Hippocampal formation (tissue), 2 donors: ENCODE data around the gene RAB33A.
"Not testable (repeated sequence)": the region's sequence is repeated elsewhere in the genome, so short reads cannot be mapped to it uniquely, and the experiment has no call there.

Source experiments
- DNase-seq, 2 donors: peaks; one replicate each; lab custom pipeline; 2025; lab: John Stamatoyannopoulos, UW

RAB33A gene

GRCh38 chrX:130172127-130172845, 524 bp downstream of the RAB33A start:
- no peak for DNase-seq

- DNase-seq, result peak; percentile 8 to 23
Measured at GRCh38 chrX:130173190-130173895, 1.6 kb downstream of the RAB33A start.

- DNase-seq, result no peak
Measured at GRCh38 chrX:130174045-130174704, 2.4 kb downstream of the RAB33A start.

- no peak for DNase-seq
Measured at GRCh38 chrX:130174937-130175336, 3.2 kb downstream of the RAB33A start.

- DNase-seq, result no peak
Measured at GRCh38 chrX:130176354-130176776, 4.6 kb downstream of the RAB33A start.

- DNase-seq, result no peak
Measured at GRCh38 chrX:130176942-130177341, 5.2 kb downstream of the RAB33A start.

GRCh38 chrX:130179170-130179569, 7.4 kb downstream of the RAB33A start:
- DNase-seq, result no peak

- DNase-seq, result no peak
Measured at GRCh38 chrX:130179579-130180215, 7.9 kb downstream of the RAB33A start.

GRCh38 chrX:130184168-130184567, 12.4 kb downstream of the RAB33A start:
- no peak for DNase-seq

GRCh38 chrX:130184857-130185256, 13.1 kb downstream of the RAB33A start:
- no peak for DNase-seq

GRCh38 chrX:130186651-130187050, 14.9 kb downstream of the RAB33A start:
- DNase-seq, result no peak

GRCh38 chrX:130190801-130191200, 19.0 kb downstream of the RAB33A start:
- DNase-seq, result no peak

GRCh38 chrX:130196466-130196865, 24.7 kb downstream of the RAB33A start:
- no peak for DNase-seq

- no peak for DNase-seq
Measured at GRCh38 chrX:130197464-130197863, 25.7 kb downstream of the RAB33A start.

- no peak for DNase-seq
Measured at GRCh38 chrX:130204647-130205046, 32.9 kb downstream of the RAB33A start.

- DNase-seq, result no peak
Measured at GRCh38 chrX:130211415-130212186, 39.8 kb downstream of the RAB33A start.

GRCh38 chrX:130212371-130212770, 40.6 kb downstream of the RAB33A start:
- DNase-seq, result no peak

- DNase-seq, result no peak
Measured at GRCh38 chrX:130213376-130213775, 41.6 kb downstream of the RAB33A start.

- DNase-seq, result no peak
Measured at GRCh38 chrX:130216320-130216719, 44.6 kb downstream of the RAB33A start.

GRCh38 chrX:130224810-130225209, 53.0 kb downstream of the RAB33A start:
- no peak for DNase-seq

GRCh38 chrX:130228871-130229270, 57.1 kb downstream of the RAB33A start:
- no peak for DNase-seq

GRCh38 chrX:130231184-130231583, 59.4 kb downstream of the RAB33A start:
- not testable (repeated sequence) for DNase-seq
